ENCODE results near the gene HSD11B1.

- no peak for TF ChIP-seq CTCF (IDR thresholded peaks at IDR 0.05)
- TF ChIP-seq EP300 (IDR thresholded peaks at IDR 0.05), result no peak
- TF ChIP-seq POLR2A (IDR thresholded peaks at IDR 0.05), result no peak
These were observed 33.6 kb downstream of the HSD11B1 start for GRCh38 chr1:209738270-209738669.

Measured in sigmoid colon (tissue), 4 donors.